Measurements from ENCODE around the gene RTKN2. TPM values are rescaled to one million over a fixed set of nuclear protein-coding genes. Genes with fewer than 3 reads are reported as not detected.

Gene RTKN2
- total and polyA plus RNA-seq, 9 of the 15 experiments (the other 6 are each of a cell fraction or from before 2014, with no cell fraction given), result 0.03 to 0.11 (median 0.05) TPM; not detected in 2

DNA sequence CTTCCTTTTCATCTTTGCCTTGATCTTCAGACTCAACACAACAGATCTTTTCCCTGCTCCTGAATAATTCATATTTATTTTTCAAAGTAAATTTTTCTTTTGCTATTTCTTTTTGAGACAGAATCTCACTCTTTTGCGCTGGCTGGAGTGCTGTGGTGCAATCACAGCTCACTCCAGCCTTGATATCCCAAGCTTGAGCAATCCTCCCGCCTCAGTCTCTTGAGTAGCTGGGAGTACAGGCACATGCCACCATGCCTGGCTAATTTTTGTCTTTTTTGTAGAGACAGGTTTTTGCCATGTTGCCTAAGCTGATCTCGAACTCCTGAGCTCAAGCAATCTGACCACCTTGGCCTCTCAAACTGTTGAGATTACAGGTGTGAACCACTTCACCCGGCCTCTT, 9.2 kb downstream of the RTKN2 start:
- H2AFZ ChIP-seq (ENCODE audit: low read depth, low read length), result no peak overlapping the region
- DNase-seq (ENCODE audit: extremely low read depth in 1 of 4, low spot score in 3 of 4), result no peak
- H3K36me3 ChIP-seq (ENCODE audit: control insufficient read depth, insufficient read depth, low read length), result no peaks in the 10 kb centered on the region
- intact Hi-C loops (cut with micrococcal nuclease) (no loop called here), in situ Hi-C loops (cut with MboI) (no loop called here)
- no peak overlapping the region for H3K4me3 ChIP-seq
- no peaks in the 10 kb centered on the region for H3K9me3 ChIP-seq (replicated peaks; ENCODE audit: control insufficient read depth, insufficient read depth, low read depth, low read length)
- no peak for ATAC-seq
- H3K27me3 ChIP-seq (ENCODE audit: control insufficient read depth in 2 of 2, insufficient read depth in 2 of 2, low read length in 2 of 2), result no peaks in the 10 kb centered on the region
- BruUV-seq (replicated peaks), result no TSS peak
- ChIA-PET CTCF (ENCODE audit: low intra/inter-chr PET ratio) (no interaction called here), POLR2A (no interaction called here)
- H3K9ac ChIP-seq (ENCODE audit: insufficient read depth in 1 of 2, low read depth in 2 of 2, low read length in 2 of 2), result no peak overlapping the region
- H3K4me2 ChIP-seq (ENCODE audit: insufficient read depth, low read length), result no peak overlapping the region
- 0% methylated on average over 4 of the region's 4 CpGs for WGBS (ENCODE audit: insufficient coverage, low coverage, missing lambda C conversion rate)
- no peaks in the 10 kb centered on the region for H3K9me1 ChIP-seq (ENCODE audit: control insufficient read depth, insufficient read depth, low read length)
- no peaks in the 10 kb centered on the region for H3K4me1 ChIP-seq (replicated peaks in 1 of 2; ENCODE audit: control insufficient read depth in 2 of 2, insufficient read depth in 2 of 2, low read length in 2 of 2)
- no peak for FAIRE-seq
- no peaks in the 10 kb centered on the region for H3K79me2 ChIP-seq (ENCODE audit: control insufficient read depth, insufficient read depth, low read length)
- no peaks in the 10 kb centered on the region for H4K20me1 ChIP-seq (replicated peaks; ENCODE audit: control insufficient read depth, insufficient read depth, low read length)
- no peak overlapping the region for H3K27ac ChIP-seq (ENCODE audit: extremely low read depth, low read depth, low read length)
- TF ChIP-seq GTF2F1 (IDR thresholded peaks at IDR 0.05; ENCODE audit: low read depth, low read length) (no peak), NR2F6 (CRISPR knock-in tag; IDR thresholded peaks at IDR 0.05) (no peak)

DNA sequence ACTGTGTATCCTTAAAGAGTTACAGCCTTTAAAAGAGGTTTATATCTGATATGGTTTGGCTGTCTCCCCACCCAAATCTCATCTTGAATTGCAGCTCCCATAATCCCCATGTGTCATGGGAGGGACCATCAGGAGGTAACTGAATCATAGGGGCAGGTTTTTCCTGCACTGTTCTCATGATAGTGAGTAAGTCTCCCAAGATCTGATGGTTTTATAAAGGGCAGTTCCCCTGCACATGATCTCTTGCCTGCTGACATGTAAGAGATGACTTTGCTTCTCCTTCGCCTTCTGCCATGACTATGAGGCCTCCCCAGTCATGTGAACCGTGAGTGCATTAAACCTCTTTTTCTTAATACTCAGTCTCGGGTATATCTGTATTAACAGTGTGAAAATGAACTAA, 9.7 kb downstream of the RTKN2 start:
- Histone ChIP-seq H3K27ac (ENCODE audit: extremely low read depth, low read depth, low read length) (no peak overlapping the region), H3K9me3 (replicated peaks; ENCODE audit: control insufficient read depth, insufficient read depth, low read depth, low read length) (no peaks in the 10 kb centered on the region), H3K4me3 (no peak overlapping the region), H3K36me3 (ENCODE audit: control insufficient read depth, insufficient read depth, low read length) (no peaks in the 10 kb centered on the region), H3K27me3 (ENCODE audit: control insufficient read depth in 2 of 2, insufficient read depth in 2 of 2, low read length in 2 of 2) (no peaks in the 10 kb centered on the region), H3K9ac (ENCODE audit: insufficient read depth in 1 of 2, low read depth in 2 of 2, low read length in 2 of 2) (no peak overlapping the region), H3K79me2 (ENCODE audit: control insufficient read depth, insufficient read depth, low read length) (no peaks in the 10 kb centered on the region), H3K9me1 (ENCODE audit: control insufficient read depth, insufficient read depth, low read length) (no peaks in the 10 kb centered on the region), H2AFZ (ENCODE audit: low read depth, low read length) (no peak overlapping the region), H3K4me2 (ENCODE audit: insufficient read depth, low read length) (no peak overlapping the region), H3K4me1 (replicated peaks in 1 of 2; ENCODE audit: control insufficient read depth in 2 of 2, insufficient read depth in 2 of 2, low read length in 2 of 2) (no peaks in the 10 kb centered on the region), H4K20me1 (replicated peaks; ENCODE audit: control insufficient read depth, insufficient read depth, low read length) (no peaks in the 10 kb centered on the region)
- no peak for FAIRE-seq
- BruUV-seq (replicated peaks), result no TSS peak
- DNase-seq (ENCODE audit: extremely low read depth in 1 of 4, low spot score in 3 of 4), result no peak
- 0% methylated on average over 3 of the region's 3 CpGs for WGBS (ENCODE audit: insufficient coverage, low coverage, missing lambda C conversion rate)
- ChIA-PET CTCF (ENCODE audit: low intra/inter-chr PET ratio) (no interaction called here), POLR2A (no interaction called here)
- TF ChIP-seq FOSL1 (tag; conservative IDR thresholded peaks at IDR 0.05) (0 out of 2 replicates have a peak, but pooled peaks have one; percentile 25), DPF2 (IDR thresholded peaks at IDR 0.05) (no peak), ZNF766 (CRISPR knock-in tag; conservative IDR thresholded peaks at IDR 0.05) (peak; percentile 74), ILF3 (IDR thresholded peaks at IDR 0.05; ENCODE audit: borderline replicate concordance) (no peak), ZKSCAN1 (IDR thresholded peaks at IDR 0.05; ENCODE audit: low read depth, low read length) (no peak)
- ATAC-seq, result no peak
- in situ Hi-C loops (cut with MboI), result no loop called here
- intact Hi-C loops (cut with micrococcal nuclease), result no loop called here

All from K562 (cell line).